NCI-H2107 (cell line): ENCODE measurements around the gene SETD1A.

Experiments used
- DNase-seq: peaks from one replicate; lab custom pipeline; 2025; lab: John Stamatoyannopoulos, UW

The SETD1A gene

GRCh38 chr16:30953511-30954124, 3.9 kb upstream of the SETD1A start:
- DNase-seq, result no peak

GRCh38 chr16:30954993-30955392, 2.6 kb upstream of the SETD1A start:
- no peak for DNase-seq

DNA sequence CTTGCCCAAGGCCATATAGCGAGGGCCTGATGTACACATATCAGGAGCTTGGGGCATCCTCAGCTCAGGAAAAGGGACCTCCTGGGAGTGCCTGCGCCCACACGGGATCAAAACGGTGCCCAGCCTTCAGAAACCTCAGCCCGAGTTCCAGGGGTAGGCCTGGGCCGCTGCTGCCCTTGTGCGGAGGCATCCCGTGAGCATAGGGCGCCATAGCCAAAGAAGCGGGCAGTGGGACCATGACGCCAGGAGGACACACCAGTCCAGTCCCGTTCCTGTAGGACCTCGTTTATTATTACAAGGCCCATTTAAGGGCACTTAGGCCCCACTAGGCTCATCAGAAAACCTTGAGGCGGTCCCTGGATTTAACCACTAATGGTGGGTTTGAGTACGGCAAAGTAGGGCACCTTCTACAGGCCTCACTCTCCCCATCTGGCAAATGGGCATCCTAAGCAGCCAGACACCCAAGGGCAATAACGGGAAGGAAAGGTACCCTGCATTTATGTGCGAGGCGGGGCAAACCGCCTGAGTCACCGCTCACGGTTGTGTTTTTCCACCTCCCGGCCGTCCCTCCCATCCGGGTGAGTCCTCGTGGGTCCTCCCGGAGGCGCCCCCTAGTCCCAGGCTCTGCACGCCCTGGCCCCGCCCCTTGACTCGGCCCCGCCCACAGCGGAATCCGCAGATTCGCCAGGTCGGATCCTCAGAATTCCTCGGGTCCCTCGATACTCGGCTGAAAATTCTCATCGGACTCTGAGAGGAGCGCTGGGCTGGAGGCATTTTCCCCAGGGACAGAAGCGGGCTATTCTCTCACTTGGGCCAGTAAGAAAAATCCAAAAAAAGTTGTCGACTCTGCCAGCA, 726 bp upstream of the SETD1A start:
- DNase-seq, result no peak

DNA sequence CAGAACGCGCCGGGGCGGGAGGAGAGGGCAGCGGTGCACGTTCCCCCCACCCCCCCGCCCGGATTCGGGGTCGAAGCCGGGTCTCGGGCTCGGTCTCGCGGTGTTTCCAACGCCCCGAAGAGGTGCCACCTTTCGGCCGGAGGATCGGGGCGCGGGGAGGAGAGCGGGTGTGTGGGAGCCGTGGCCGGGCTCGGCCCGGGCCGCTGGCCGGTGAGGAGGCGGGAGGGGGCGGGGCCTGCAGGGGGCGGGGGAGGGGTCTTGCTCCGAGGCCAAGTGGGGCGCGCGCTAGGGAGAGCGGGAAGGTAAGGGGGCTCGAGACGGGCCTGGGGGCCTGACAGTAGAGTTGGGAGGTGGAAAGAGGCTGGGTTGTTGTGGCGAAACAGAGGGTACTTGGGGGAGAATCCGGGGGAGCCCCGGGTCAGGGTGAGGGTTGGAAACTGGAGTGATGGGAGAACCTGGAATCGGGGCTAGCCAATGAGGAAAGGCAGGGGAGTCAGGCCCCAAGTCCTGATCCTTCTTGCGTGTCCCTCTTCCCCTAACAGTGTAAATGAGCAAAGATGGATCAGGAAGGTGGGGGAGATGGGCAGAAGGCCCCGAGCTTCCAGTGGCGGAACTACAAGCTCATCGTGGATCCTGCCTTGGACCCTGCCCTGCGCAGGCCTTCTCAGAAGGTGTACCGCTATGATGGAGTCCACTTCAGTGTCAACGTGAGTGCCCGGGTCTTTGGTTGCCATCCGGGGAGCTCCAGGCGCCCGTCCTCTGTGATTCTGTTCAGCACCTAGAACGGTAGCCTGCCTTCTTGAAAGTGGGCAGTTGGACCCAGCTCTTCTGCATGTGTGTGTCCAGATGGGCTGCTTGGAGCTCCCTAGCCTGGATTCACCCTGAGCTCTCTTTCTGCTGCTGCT, 873 bp downstream of the SETD1A start:
- no peak for DNase-seq

GRCh38 chr16:30961384-30961783, 3.8 kb downstream of the SETD1A start:
- no peak for DNase-seq

- DNase-seq, result no peak
These were observed 6.5 kb downstream of the SETD1A start for GRCh38 chr16:30963925-30964511.

DNA sequence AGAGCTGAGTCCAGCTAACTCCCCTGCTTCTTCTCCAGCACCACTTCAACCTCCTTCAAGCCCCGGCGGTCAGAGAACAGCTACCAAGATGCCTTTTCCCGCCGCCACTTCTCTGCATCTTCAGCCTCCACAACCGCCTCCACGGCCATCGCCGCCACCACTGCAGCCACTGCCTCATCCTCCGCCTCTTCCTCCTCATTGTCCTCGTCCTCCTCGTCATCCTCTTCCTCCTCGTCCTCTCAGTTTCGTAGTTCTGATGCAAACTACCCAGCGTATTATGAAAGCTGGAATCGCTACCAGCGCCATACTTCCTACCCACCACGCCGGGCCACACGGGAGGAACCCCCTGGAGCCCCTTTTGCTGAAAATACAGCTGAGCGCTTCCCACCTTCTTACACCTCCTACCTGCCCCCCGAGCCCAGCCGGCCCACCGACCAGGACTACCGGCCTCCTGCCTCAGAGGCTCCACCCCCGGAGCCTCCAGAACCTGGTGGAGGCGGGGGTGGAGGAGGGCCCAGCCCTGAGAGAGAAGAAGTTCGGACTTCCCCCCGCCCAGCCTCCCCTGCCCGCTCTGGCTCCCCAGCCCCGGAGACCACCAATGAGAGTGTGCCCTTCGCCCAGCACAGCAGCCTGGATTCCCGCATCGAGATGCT, 7.1 kb downstream of the SETD1A start:
- no peak for DNase-seq

GRCh38 chr16:30965436-30965835, 7.9 kb downstream of the SETD1A start:
- DNase-seq, result no peak

GRCh38 chr16:30966033-30966619, 8.6 kb downstream of the SETD1A start:
- no peak for DNase-seq

DNA sequence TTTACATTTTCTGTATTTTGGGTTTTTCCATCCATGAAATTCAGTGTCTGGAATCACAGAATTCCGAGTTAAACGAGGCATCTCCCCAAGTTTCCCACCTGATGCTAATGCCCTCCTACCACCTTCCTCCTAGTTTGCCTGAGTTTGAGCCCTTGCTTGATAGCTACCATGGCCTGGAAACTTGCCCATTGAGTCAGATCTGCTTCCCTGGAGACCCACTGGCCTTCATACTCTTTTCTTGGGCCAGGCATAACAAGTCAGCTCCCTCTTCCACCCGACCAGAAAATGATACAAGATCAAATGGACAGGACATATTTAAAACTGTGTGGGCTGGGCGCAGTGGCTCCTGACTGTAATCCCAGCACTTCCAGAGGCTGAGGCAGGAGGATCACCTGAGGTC, 10.2 kb downstream of the SETD1A start:
- no peak for DNase-seq

GRCh38 chr16:30969246-30969842, 11.8 kb downstream of the SETD1A start:
- no peak for DNase-seq

DNA sequence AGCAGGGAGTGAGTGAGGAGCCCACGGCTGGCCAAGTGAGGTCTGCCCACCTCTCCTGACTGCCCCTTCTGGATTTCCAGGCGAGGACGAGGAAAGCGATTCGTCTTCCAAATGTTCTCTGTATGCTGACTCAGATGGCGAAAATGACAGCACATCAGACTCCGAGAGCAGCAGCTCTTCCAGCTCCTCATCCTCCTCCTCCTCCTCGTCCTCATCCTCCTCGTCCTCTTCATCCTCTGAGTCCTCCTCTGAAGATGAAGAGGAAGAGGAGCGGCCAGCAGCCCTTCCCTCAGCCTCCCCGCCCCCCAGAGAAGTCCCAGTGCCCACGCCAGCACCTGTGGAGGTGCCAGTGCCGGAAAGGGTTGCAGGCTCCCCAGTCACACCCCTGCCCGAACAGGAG, 13.7 kb downstream of the SETD1A start:
- no peak for DNase-seq

DNA sequence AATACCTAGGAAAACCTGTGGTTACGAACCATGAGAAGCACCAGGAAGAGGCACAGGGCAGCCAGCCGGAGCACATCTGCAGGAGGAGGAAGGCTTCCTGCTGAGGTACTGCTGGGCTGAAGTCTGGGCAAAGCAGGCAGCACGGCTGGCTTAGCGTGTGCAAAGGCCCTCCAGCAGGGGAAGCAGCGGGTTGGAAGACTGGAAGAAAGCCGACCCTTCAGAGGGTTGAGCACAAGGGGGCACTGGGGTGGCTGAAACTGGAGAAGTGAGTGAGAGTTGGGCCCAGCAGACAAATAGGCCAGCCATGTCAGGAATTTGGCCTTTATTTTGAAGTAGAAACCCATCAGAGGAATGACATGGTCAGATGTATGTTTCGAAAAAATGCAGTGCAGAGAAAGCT, 15.3 kb downstream of the SETD1A start:
- DNase-seq, result no peak

GRCh38 chr16:30974348-30974747, 16.8 kb downstream of the SETD1A start:
- no peak for DNase-seq

- no peak for DNase-seq
These were observed 18.9 kb downstream of the SETD1A start for GRCh38 chr16:30976486-30976885.

- no peak for DNase-seq
These were observed 19.9 kb downstream of the SETD1A start for GRCh38 chr16:30977502-30977901.

GRCh38 chr16:30979170-30980022, 21.8 kb downstream of the SETD1A start:
- no peak for DNase-seq

DNA sequence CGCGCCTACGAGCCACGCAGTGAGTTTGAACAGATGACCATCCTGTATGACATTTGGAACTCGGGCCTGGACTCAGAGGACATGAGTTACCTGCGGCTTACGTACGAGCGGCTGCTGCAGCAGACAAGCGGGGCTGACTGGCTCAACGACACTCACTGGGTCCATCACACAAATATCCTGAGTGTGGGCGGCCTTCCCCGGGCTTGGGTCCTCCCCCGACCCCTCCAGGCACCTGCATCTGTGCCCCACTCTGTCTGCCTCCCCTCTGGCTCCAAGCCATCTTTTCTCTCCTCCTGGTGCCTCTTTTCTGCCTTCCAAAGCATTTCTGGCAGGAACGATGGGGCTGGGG, 22.4 kb downstream of the SETD1A start:
- no peak for DNase-seq

DNA sequence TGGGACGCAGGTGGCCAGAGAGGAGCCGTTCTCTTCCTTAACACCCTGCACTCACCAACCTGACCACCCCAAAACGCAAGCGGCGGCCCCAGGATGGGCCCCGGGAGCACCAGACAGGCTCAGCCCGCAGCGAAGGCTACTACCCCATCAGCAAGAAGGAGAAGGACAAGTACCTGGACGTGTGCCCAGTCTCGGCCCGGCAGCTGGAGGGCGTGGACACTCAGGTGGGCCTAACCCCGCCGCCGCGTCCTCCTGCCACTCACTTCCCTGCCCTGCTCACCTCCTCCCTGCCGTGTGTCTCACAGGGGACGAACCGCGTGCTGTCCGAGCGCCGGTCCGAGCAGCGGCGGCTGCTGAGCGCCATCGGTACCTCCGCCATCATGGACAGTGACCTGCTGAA, 22.9 kb downstream of the SETD1A start:
- no peak for DNase-seq

GRCh38 chr16:30980959-30981358, 23.4 kb downstream of the SETD1A start:
- no peak for DNase-seq
